HEK293 (cell line): Measurements from ENCODE around the gene OR2F2.

Experiments used
- CTCF ChIA-PET: fragments of 350-600 bp; formaldehyde crosslinking; extraction: SDS; loops from one replicate; lab custom pipeline; 2021; ENCODE audit warnings: antibody characterized with exemption; lab: Yijun Ruan, JAX
- POLR2A ChIA-PET: fragments of 300-600 bp; formaldehyde crosslinking; extraction: SDS; loops from one replicate; lab custom pipeline; 2020; ENCODE audit warnings: antibody characterized with exemption, inconsistent platforms; lab: Yijun Ruan, JAX
- H3K27ac ChIP-seq: fragments of 200-500 bp; sonication (Bioruptor generic); 2 replicates; pipeline ENCODE4 v1.5.1; 2014; ENCODE audit warnings: low read depth, low read length, control low read depth, inconsistent platforms; ENCODE audit errors: extremely low read depth
- H3K36me3 ChIP-seq, 2 experiments: fragments of 200-500 bp in 1 of 2; sonication (Bioruptor generic) in 1 of 2; 1 replicate in 1 of 2; 2 replicates in 1 of 2; pipeline ENCODE4 v1.5.1; 2014 to 2017; ENCODE audit warnings: inconsistent platforms in 2 of 2, low read length in 2 of 2; ENCODE audit not compliant: control insufficient read depth in 2 of 2, insufficient read depth in 1 of 2
- H3K4me1 ChIP-seq: fragments of 200-500 bp; sonication (Bioruptor generic); 2 replicates; pipeline ENCODE4 v1.5.1; 2014; ENCODE audit warnings: mild to moderate bottlenecking, low read length, inconsistent platforms; ENCODE audit not compliant: control insufficient read depth, insufficient read depth
- H3K4me3 ChIP-seq: 2 replicates; pipeline ENCODE4 v1.5.1; 2011; ENCODE audit warnings: low read depth, mild to moderate bottlenecking, control low read depth, low read length, moderate library complexity
- H3K9me3 ChIP-seq: fragments of 200-500 bp; sonication (Bioruptor generic); 2 replicates; pipeline ENCODE4 v1.5.1; 2014; ENCODE audit warnings: low read depth, low read length, inconsistent platforms; ENCODE audit not compliant: control insufficient read depth, insufficient read depth
- ATF2 ChIP-seq: fragments of 450-650 bp; formaldehyde crosslinking; IDR thresholded peaks from 2 replicates; pipeline ENCODE4 v1.5.1; 2016; ENCODE audit warnings: missing biosample characterization, missing genetic modification characterization, low read depth
- EGR2 ChIP-seq: fragments of 450-650 bp; formaldehyde crosslinking; IDR thresholded peaks from 2 replicates; pipeline ENCODE4 v1.5.1; 2016; ENCODE audit warnings: low read depth, missing biosample characterization, missing genetic modification characterization
- FEZF1 ChIP-seq: fragments of 450-650 bp; formaldehyde crosslinking; IDR thresholded peaks from 2 replicates; pipeline ENCODE4 v1.5.1; 2016; ENCODE audit warnings: missing biosample characterization, missing genetic modification characterization
- GLIS1 ChIP-seq: fragments of 450-650 bp; formaldehyde crosslinking; IDR thresholded peaks from 2 replicates; pipeline ENCODE4 v1.5.1; 2016; ENCODE audit warnings: missing biosample characterization, missing genetic modification characterization
- GLIS2 ChIP-seq: fragments of 450-650 bp; formaldehyde crosslinking; IDR thresholded peaks from 2 replicates; pipeline ENCODE4 v1.5.1; 2016; ENCODE audit warnings: missing biosample characterization, missing genetic modification characterization
- REPIN1 ChIP-seq: fragments of 450-650 bp; formaldehyde crosslinking; IDR thresholded peaks from 2 replicates; pipeline ENCODE4 v1.5.1; 2017; ENCODE audit warnings: missing biosample characterization, missing genetic modification characterization, low read depth
- SALL2 ChIP-seq: fragments of 450-650 bp; formaldehyde crosslinking; IDR thresholded peaks from 2 replicates; pipeline ENCODE4 v1.5.0; 2017; ENCODE audit warnings: missing biosample characterization, mild to moderate bottlenecking, missing genetic modification characterization, borderline replicate concordance
- SETDB1 ChIP-seq: IDR thresholded peaks from one replicate; pipeline ENCODE4 v1.6.1; 2017; ENCODE audit warnings: mild to moderate bottlenecking, low read length, moderate library complexity, mixed read lengths; ENCODE audit not compliant: insufficient read length
- ZBTB20 ChIP-seq: fragments of 450-650 bp; formaldehyde crosslinking; IDR thresholded peaks from 2 replicates; pipeline ENCODE4 v1.5.1; 2016; ENCODE audit warnings: missing biosample characterization, missing genetic modification characterization
- ZBTB7A ChIP-seq: fragments of 450-650 bp; formaldehyde crosslinking; IDR thresholded peaks from 2 replicates; pipeline ENCODE4 v1.5.1; 2016; ENCODE audit warnings: low read depth, missing biosample characterization, missing genetic modification characterization
- ZBTB8A ChIP-seq: fragments of 450-650 bp; formaldehyde crosslinking; IDR thresholded peaks from 2 replicates; pipeline ENCODE4 v1.5.1; 2016; ENCODE audit warnings: missing biosample characterization, missing genetic modification characterization
- ZFHX2 ChIP-seq: fragments of 450-650 bp; formaldehyde crosslinking; conservative IDR thresholded peaks from 2 replicates; pipeline ENCODE4 v1.5.1; 2016; ENCODE audit warnings: missing biosample characterization, missing genetic modification characterization
- ZNF140 ChIP-seq: fragments of 450-650 bp; formaldehyde crosslinking; IDR thresholded peaks from 2 replicates; pipeline ENCODE4 v1.5.1; 2016; ENCODE audit warnings: missing biosample characterization, missing genetic modification characterization
- ZNF16 ChIP-seq: fragments of 450-650 bp; formaldehyde crosslinking; IDR thresholded peaks from 2 replicates; pipeline ENCODE4 v1.5.1; 2016; ENCODE audit warnings: low read depth, missing biosample characterization, missing genetic modification characterization
- ZNF280C ChIP-seq: fragments of 450-650 bp; formaldehyde crosslinking; IDR thresholded peaks from 2 replicates; pipeline ENCODE4 v1.5.1; 2016; ENCODE audit warnings: missing biosample characterization, missing genetic modification characterization
- ZNF398 ChIP-seq: fragments of 450-650 bp; formaldehyde crosslinking; IDR thresholded peaks from 2 replicates; pipeline ENCODE4 v1.5.1; 2017; ENCODE audit warnings: missing biosample characterization, missing genetic modification characterization
- ZNF596 ChIP-seq: fragments of 450-650 bp; IDR thresholded peaks from 2 replicates; pipeline ENCODE4 v1.5.0; 2018; ENCODE audit warnings: missing biosample characterization, mild to moderate bottlenecking, missing genetic modification characterization, moderate library complexity
- ZNF777 ChIP-seq: fragments of 450-650 bp; formaldehyde crosslinking; IDR thresholded peaks from 2 replicates; pipeline ENCODE4 v1.5.1; 2017; ENCODE audit warnings: missing biosample characterization, missing genetic modification characterization, borderline replicate concordance
- ZNF843 ChIP-seq: fragments of 450-650 bp; formaldehyde crosslinking; IDR thresholded peaks from 2 replicates; pipeline ENCODE4 v1.5.1; 2016; ENCODE audit warnings: missing biosample characterization, missing genetic modification characterization

The OR2F2 gene

GRCh38 chr7:143898810-143899209 is 36.2 kb upstream of the OR2F2 start:
- TF ChIP-seq SETDB1 (peak; percentile 79), REPIN1 (no peak)
- TF ChIP-seq, all 188 proteins: peak for 1
- POLR2A ChIA-PET = no interaction called here
- Histone ChIP-seq H3K27ac (no peak overlapping the region), H3K36me3 (peaks cover 0 to 5% of the 10 kb centered on the region in 2 experiments; a peak in 1 of 3 replicates), H3K4me3 (no peak overlapping the region), H3K4me1 (peaks cover 6% of the 10 kb centered on the region; the same call in 1 of the 2 replicates), H3K9me3 (no peaks in the 10 kb centered on the region)
- CTCF ChIA-PET = interaction anchor here (0.6 to 1.6 kb wide), 2 partner anchors 81 to 229 kb away, joined by 3 to 8 read pairs; no protein-coding TSS in a partner anchor

GRCh38 chr7:143900230-143900766 is 34.7 kb upstream of the OR2F2 start:
- Histone ChIP-seq H3K27ac (no peak overlapping the region; the same call in 1 of the 2 replicates), H3K36me3 (peaks cover 0 to 5% of the 10 kb centered on the region in 2 experiments; a peak in 1 of 3 replicates), H3K9me3 (no peaks in the 10 kb centered on the region), H3K4me3 (peak overlapping the region; percentile 88), H3K4me1 (peaks cover 6% of the 10 kb centered on the region; the same call in 1 of the 2 replicates)
- ChIA-PET POLR2A (no interaction called here), CTCF (interaction anchor here (0.5 to 3.0 kb wide), 5 partner anchors 8 to 228 kb away, joined by 3 to 14 read pairs (median 4); no protein-coding TSS in a partner anchor)
- TF ChIP-seq GLIS2 (tag by site-specific recombination) (no peak), ZBTB20 (tag by site-specific recombination) (peak; percentile 63), GLIS1 (0 out of 2 replicates have a peak, but pooled peaks have one; percentile 41), FEZF1 (tag by site-specific recombination) (no peak), ATF2 (tag by site-specific recombination) (no peak)

GRCh38 chr7:143901332-143901667 is 33.7 kb upstream of the OR2F2 start:
- peaks cover 6% of the 10 kb centered on the region; the same call in 1 of the 2 replicates for H3K4me1 ChIP-seq
- TF ChIP-seq ZNF280C (tag by site-specific recombination) (no peak), ZNF16 (tag by site-specific recombination) (no peak), EGR2 (tag by site-specific recombination) (0 out of 2 replicates have a peak, but pooled peaks have one; percentile 11), ZNF398 (tag by site-specific recombination) (peak; percentile 65), ZNF596 (tag by site-specific recombination) (no peak), ZNF140 (no peak), ZNF843 (tag by site-specific recombination) (no peak), ZBTB7A (no peak), SALL2 (tag by site-specific recombination) (no peak), ZBTB8A (tag by site-specific recombination) (peak; percentile 57; the same call in 1 of the 2 replicates), ZNF777 (tag by site-specific recombination) (no peak), ZFHX2 (tag by site-specific recombination) (peak; percentile 33)
- TF ChIP-seq, all 188 proteins: peak for 4
- ChIA-PET CTCF (interaction anchor here (0.7 to 3.0 kb wide), 6 partner anchors 9 to 720 kb away, joined by 3 to 14 read pairs (median 4); no protein-coding TSS in a partner anchor), POLR2A (interaction anchor here (0.7 to 2.4 kb wide), 7 partner anchors 9 to 211 kb away, joined by 3 to 30 read pairs (median 13); no protein-coding TSS in a partner anchor)
- Histone ChIP-seq H3K36me3 (peaks cover 0 to 5% of the 10 kb centered on the region in 2 experiments; a peak in 1 of 3 replicates), H3K4me3 (peak overlapping the region; percentile 88), H3K9me3 (no peaks in the 10 kb centered on the region), H3K27ac (peak overlapping the region; percentile 80)
